ENCODE measurements around the gene AGFG2.

DNA sequence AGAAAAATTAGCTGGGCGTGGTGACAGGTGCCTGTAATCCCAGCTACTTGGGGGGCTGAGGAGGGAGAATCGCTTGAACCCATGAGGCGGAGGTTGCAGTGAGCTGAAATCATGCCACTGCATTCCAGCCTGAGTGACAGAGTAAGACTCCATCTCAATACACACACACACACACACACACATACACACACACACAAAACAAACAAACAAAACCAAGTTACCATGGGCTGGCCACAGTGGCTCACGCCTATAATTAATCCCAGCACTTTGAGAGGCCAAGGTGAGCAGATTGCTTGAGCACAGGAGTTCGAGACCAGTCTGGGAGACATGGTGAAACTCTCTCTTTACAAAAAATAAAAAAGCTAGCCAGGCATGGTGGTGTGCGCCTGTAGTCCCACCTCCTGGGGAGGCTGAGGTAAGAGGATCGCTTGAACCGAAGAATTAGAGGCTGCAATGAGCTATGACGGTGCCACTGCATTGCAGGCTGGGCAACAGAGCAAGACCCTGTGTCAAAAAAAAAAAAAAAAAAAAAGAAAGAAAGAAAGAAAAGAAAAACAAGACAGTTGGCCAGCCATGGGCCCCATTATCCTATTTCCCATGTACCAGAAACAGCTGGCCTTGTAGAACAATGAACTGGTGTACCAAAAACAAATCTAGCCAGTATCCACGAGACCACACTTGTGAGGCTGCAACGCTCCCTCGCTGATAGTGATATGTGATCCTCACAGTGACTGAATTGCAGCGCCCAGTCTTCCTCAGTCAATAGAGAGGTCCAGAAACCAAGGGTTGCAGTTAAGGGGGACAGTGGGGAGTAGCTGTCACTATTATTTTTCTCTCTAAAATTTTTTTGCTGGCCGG is 6.6 kb upstream of the AGFG2 start:
- no peak for TF ChIP-seq NR2F1 (CRISPR knock-in tag; IDR thresholded peaks at IDR 0.05)
- no peak for TF ChIP-seq YY1 (IDR thresholded peaks at IDR 0.05; ENCODE audit: insufficient read depth, insufficient replicate concordance, low read depth, low read length)
- TF ChIP-seq PCBP2 (optimal IDR thresholded peaks at IDR 0.05; ENCODE audit: low read depth, low read length, poor library complexity, severe bottlenecking): no peak
- TF ChIP-seq MYNN (CRISPR knock-in tag; IDR thresholded peaks at IDR 0.05; ENCODE audit: low read depth): no peak
- no peak for TF ChIP-seq PHB2 (IDR thresholded peaks at IDR 0.05; ENCODE audit: partially characterized antibody)
- TF ChIP-seq, protein P1, sequence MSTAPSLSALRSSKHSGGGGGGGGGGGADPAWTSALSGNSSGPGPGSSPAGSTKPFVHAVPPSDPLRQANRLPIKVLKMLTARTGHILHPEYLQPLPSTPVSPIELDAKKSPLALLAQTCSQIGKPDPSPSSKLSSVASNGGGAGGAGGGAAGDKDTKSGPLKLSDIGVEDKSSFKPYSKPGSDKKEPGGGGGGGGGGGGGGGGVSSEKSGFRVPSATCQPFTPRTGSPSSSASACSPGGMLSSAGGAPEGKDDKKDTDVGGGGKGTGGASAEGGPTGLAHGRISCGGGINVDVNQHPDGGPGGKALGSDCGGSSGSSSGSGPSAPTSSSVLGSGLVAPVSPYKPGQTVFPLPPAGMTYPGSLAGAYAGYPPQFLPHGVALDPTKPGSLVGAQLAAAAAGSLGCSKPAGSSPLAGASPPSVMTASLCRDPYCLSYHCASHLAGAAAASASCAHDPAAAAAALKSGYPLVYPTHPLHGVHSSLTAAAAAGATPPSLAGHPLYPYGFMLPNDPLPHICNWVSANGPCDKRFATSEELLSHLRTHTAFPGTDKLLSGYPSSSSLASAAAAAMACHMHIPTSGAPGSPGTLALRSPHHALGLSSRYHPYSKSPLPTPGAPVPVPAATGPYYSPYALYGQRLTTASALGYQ (CRISPR knock-in tag; IDR thresholded peaks at IDR 0.05): no peak
- TF ChIP-seq, protein P2, sequence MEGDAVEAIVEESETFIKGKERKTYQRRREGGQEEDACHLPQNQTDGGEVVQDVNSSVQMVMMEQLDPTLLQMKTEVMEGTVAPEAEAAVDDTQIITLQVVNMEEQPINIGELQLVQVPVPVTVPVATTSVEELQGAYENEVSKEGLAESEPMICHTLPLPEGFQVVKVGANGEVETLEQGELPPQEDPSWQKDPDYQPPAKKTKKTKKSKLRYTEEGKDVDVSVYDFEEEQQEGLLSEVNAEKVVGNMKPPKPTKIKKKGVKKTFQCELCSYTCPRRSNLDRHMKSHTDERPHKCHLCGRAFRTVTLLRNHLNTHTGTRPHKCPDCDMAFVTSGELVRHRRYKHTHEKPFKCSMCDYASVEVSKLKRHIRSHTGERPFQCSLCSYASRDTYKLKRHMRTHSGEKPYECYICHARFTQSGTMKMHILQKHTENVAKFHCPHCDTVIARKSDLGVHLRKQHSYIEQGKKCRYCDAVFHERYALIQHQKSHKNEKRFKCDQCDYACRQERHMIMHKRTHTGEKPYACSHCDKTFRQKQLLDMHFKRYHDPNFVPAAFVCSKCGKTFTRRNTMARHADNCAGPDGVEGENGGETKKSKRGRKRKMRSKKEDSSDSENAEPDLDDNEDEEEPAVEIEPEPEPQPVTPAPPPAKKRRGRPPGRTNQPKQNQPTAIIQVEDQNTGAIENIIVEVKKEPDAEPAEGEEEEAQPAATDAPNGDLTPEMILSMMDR (CRISPR knock-in tag; IDR thresholded peaks at IDR 0.05): no peak
- no peak for TF ChIP-seq EED (CRISPR knock-in tag; IDR thresholded peaks at IDR 0.05)
- no peak for TF ChIP-seq PCBP1 (IDR thresholded peaks at IDR 0.05; ENCODE audit: borderline replicate concordance, low read depth, low read length)
- TF ChIP-seq ZNF225 (CRISPR knock-in tag; IDR thresholded peaks at IDR 0.05): no peak
- TF ChIP-seq ZNF772 (CRISPR knock-in tag; IDR thresholded peaks at IDR 0.05): no peak
